Lower lobe of right lung (tissue), 2 donors: ENCODE results near the gene HOXA4. TPM values are rescaled to one million over a fixed set of nuclear protein-coding genes. Genes with fewer than 3 reads are reported as not detected.

Experiments
- ATAC-seq, 2 donors: fragments of 200-7000 bp; cut with Tn5 transposase; one replicate each; pipeline ENCODE4 v1.9.1; 2020 to 2022; ENCODE audit warnings: mild to moderate bottlenecking in 2 of 2, moderate library complexity in 2 of 2
- DNase-seq: peaks from one replicate; pipeline ENCODE4 v3.0.0-alpha.2; 2020
- H3K27ac ChIP-seq: fragments of 200-600 bp; one replicate; pipeline ENCODE4 v1.8.0; 2022
- H3K27me3 ChIP-seq: fragments of 200-600 bp; one replicate; pipeline ENCODE4 v1.8.0; 2022; ENCODE audit warnings: low read depth
- H3K36me3 ChIP-seq: fragments of 200-600 bp; one replicate; pipeline ENCODE4 v1.8.0; 2022; ENCODE audit warnings: mild to moderate bottlenecking
- H3K4me1 ChIP-seq: fragments of 200-600 bp; one replicate; pipeline ENCODE4 v1.8.0; 2022
- H3K4me3 ChIP-seq: fragments of 200-600 bp; one replicate; pipeline ENCODE4 v1.8.0; 2022; ENCODE audit warnings: mild to moderate bottlenecking
- H3K9me3 ChIP-seq: fragments of 200-600 bp; one replicate; pipeline ENCODE4 v1.8.0; 2022
- CTCF ChIP-seq: fragments of 200-600 bp; IDR thresholded peaks from one replicate; pipeline ENCODE4 v1.8.0; 2022; ENCODE audit warnings: antibody characterized with exemption, mild to moderate bottlenecking
- intact Hi-C: fragments of 100-400 bp; cut with DNase I; formaldehyde crosslinking; loops from one replicate; pipeline ENCODE4 v1.11.0; 2022
- total RNA-seq: library from RNA; stranded (reverse); fragmentation: NEBNext Ultra II Directional; extraction: Animal tissue kit (Norgen Biotek cat#: 25700); gene quantifications from one replicate; pipeline ENCODE4 v1.2.1, GENCODE V29; 2021
- donor health status: DM: no; HTN: yes; CAD: no; lungs with severe emphysema.

The HOXA4 gene
- total RNA-seq, 1 donor from 2014 or later, result 8.5 TPM

GRCh38 chr7:27157702-27158431 lies 27.3 kb upstream of the HOXA4 start:
- Histone ChIP-seq H3K9me3 (no peaks in the 10 kb centered on the region), H3K4me1 (peaks cover 45% of the 10 kb centered on the region), H3K36me3 (no peaks in the 10 kb centered on the region), H3K27me3 (peaks cover 95% of the 10 kb centered on the region), H3K4me3 (no peak overlapping the region), H3K27ac (no peak overlapping the region)
- DNase-seq (no peak), ATAC-seq (no peak)
- intact Hi-C loops, result loop anchor here (10.0 kb wide), 1 partner anchor 783 kb away; no protein-coding TSS in a partner anchor
- no peak for TF ChIP-seq CTCF

DNA sequence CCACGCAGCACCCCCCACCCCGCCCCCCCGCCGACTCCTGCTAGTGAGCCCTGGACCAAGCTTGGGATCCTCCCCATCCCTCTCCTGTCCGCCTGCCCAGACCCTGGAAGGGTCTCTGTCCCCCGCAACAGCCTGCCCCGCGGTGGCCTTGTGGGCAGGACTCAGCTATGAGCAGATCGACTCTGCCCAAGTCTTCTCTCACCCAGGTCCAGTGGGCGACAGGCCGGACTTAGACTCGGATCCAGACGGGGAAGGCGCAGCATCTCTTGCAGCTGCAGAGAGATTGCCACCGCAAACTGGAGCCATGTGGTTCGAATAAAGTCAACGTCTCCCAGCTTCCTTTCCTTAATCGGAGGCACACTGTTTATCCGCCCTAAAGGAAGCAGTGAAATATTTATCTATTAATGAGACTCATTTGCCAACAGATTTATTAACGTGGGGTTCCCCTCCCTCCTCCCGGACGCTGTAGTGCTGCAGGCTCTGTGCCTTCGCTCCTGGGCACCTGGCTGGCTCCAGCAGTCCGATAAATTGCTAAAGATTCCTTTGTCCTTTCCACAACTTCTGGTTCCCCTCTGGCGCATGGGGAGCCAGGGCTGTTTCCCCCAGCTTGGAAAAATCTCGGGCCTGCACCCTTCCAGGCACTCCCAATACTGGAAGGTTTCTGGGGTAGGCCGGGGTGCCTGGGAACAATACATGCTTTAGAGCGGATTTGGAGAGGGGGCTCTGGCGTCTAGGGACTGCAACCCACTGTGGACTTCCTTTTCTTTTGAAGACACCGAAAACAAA lies 26.6 kb upstream of the HOXA4 start:
- Histone ChIP-seq H3K27me3 (peaks cover 95% of the 10 kb centered on the region), H3K4me3 (peak overlapping the region; percentile 60), H3K36me3 (no peaks in the 10 kb centered on the region), H3K4me1 (peaks cover 53% of the 10 kb centered on the region), H3K9me3 (no peaks in the 10 kb centered on the region), H3K27ac (peak overlapping the region; percentile 81)
- no peak for TF ChIP-seq CTCF
- no peak for ATAC-seq
- intact Hi-C loops, result loop anchor here (10.0 kb wide), 1 partner anchor 782 kb away; no protein-coding TSS in a partner anchor
- no peak for DNase-seq

GRCh38 chr7:27156508-27156898 lies 25.9 kb upstream of the HOXA4 start, which contains the start of gene HOXA7:
Gene HOXA7, minus strand, starts transcription at chr7:27156675. Its CDS starts 130 bp downstream, at chr7:27156545.
- Histone ChIP-seq H3K9me3 (no peaks in the 10 kb centered on the region), H3K4me3 (peak within 1 kb of the TSS; percentile 60), H3K27ac (peak within 1 kb of the TSS; percentile 81), H3K4me1 (peaks cover 56% of the 10 kb centered on the region), H3K36me3 (no peaks in the 10 kb centered on the region), H3K27me3 (peaks cover 95% of the 10 kb centered on the region)
- no peak for TF ChIP-seq CTCF
- intact Hi-C loops, result loop anchor here (10.0 kb wide), 1 partner anchor 782 kb away; no protein-coding TSS in a partner anchor
- DNase-seq (no peak), ATAC-seq (peak in 1 of 2 donors; percentile 14)

DNA sequence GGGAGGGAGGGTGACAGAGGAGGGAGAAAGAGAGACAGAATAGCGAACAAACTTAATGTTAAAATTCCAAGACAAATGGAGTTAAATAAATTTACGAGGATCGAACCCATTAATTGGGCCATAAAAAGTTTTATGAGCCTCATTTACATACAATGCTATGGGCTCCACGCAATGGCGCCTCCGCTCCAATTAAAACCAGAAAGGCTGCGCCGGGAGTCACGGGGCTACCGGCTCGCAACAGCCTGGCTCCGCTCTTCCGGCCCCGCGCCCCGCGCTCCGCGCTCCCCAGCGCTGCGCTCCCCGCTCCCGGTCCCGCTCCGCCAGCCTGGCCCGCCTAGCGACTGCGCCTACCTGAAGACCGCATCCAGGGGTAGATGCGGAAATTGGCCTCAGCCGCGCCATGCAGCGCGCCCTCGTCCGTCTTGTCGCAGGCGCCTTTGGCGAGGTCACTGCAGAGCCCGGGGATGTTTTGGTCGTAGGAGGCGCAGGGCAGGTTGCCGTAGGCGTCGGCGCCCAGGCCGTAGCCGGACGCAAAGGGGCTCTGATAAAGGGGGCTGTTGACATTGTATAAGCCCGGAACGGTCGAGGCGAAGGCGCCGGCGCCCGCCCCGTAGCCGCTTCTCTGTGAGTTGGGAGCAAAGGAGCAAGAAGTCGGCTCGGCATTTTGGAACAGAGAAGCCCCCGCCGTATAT lies 25.4 kb upstream of the HOXA4 start:
- Histone ChIP-seq H3K9me3 (no peaks in the 10 kb centered on the region), H3K4me1 (peaks cover 57% of the 10 kb centered on the region), H3K27ac (peak overlapping the region; percentile 81), H3K36me3 (no peaks in the 10 kb centered on the region), H3K27me3 (peaks cover 97% of the 10 kb centered on the region), H3K4me3 (peak overlapping the region; percentile 60)
- no peak for TF ChIP-seq CTCF
- peak in 1 of 2 donors; percentile 2 for ATAC-seq
- DNase-seq, result no peak
- intact Hi-C loops, result loop anchor here (10.0 kb wide), 1 partner anchor 781 kb away; no protein-coding TSS in a partner anchor
